AG04449 (cell line): ENCODE measurements around the gene SMC2.

ENCODE experiments used
- CTCF ChIA-PET: fragments of 350-600 bp; formaldehyde crosslinking; extraction: SDS; loops from one replicate; lab custom pipeline; 2021; ENCODE audit warnings: antibody characterized with exemption; lab: Yijun Ruan, JAX
- POLR2A ChIA-PET: fragments of 400-600, 350-600 bp; formaldehyde crosslinking; extraction: SDS; loops from one replicate; lab custom pipeline; 2020; ENCODE audit warnings: antibody characterized with exemption, inconsistent platforms; lab: Yijun Ruan, JAX
- DNase-seq: peaks from one replicate; pipeline ENCODE4 v3.0.0-alpha.2; 2010; ENCODE audit warnings: low read depth, low spot score
- H3K4me3 ChIP-seq: 2 replicates; pipeline ENCODE4 v1.5.1; 2011; ENCODE audit warnings: low read depth, mild to moderate bottlenecking, control low read depth, low read length
- CTCF ChIP-seq: IDR thresholded peaks from one replicate; pipeline ENCODE4 v1.5.1; 2011; ENCODE audit warnings: mild to moderate bottlenecking, moderate library complexity, low read length, control low read depth, inconsistent platforms; ENCODE audit not compliant: insufficient read depth; ENCODE audit errors: missing control alignments

The SMC2 gene

GRCh38 chr9:104110509-104110908 is 16.4 kb downstream of the SMC2 start:
- H3K4me3 ChIP-seq = no peak overlapping the region
- ChIA-PET CTCF (no interaction called here), POLR2A (no interaction called here)
- TF ChIP-seq CTCF = no peak
- DNase-seq = no peak

- no peak for DNase-seq
- ChIA-PET POLR2A (no interaction called here), CTCF (no interaction called here)
- no peak overlapping the region for H3K4me3 ChIP-seq
- no peak for TF ChIP-seq CTCF
Observed at GRCh38 chr9:104118916-104119315, 24.8 kb downstream of the SMC2 start.

GRCh38 chr9:104121022-104121421 is 26.9 kb downstream of the SMC2 start:
- no peak overlapping the region for H3K4me3 ChIP-seq
- POLR2A ChIA-PET = no interaction called here
- DNase-seq = no peak
- TF ChIP-seq CTCF = no peak
- CTCF ChIA-PET = no interaction called here

GRCh38 chr9:104138243-104138868 is 44.2 kb downstream of the SMC2 start:
- POLR2A ChIA-PET = no interaction called here

DNA sequence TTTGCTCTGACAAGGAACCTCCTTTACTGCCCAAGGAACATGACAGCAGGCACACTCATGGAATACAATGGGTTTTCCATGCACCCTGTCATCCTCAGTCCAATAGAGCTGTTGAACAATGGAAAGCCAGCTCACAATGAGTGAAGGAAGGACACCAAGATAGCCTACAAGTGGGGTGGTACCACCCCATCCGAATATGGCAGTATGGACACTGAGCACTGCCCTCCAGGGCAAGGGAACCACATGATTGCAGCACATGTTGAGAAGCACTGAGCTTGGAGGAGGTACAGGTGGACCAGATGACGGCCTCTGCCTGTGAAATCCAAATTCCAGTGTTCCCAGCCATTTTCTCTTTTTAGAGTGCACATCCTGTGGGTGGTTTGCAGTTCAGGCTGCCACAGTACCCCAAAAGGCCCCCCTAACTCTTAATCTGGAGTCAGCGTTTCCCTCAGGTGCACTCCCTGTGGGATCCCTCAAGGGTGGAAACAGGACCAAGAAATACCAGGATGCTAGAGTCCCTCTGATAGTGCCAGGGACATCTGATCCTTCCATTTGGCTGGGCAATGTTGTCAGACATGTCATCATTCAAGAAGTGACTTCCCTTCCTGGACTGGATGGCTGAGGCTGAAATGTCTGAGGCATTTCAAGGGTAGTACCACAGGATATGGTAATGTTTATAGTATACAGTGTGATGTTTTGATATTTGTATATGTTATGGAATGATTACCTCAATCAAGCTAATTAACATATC is 48.9 kb downstream of the SMC2 start:
- H3K4me3 ChIP-seq = no peak overlapping the region
- CTCF ChIA-PET = no interaction called here

More at GRCh38 chr9:104138243-104138868, 44.2 kb downstream of the SMC2 start:
- CTCF ChIA-PET = no interaction called here
- no peak overlapping the region for H3K4me3 ChIP-seq
- DNase-seq = no peak
- TF ChIP-seq CTCF = no peak

More for the DNA sequence above, 48.9 kb downstream of the SMC2 start:
- POLR2A ChIA-PET = no interaction called here
- DNase-seq = no peak
- TF ChIP-seq CTCF = no peak
